Kidney capillary endothelial cell (primary cell): Measurements from ENCODE around the gene PDIK1L.

Experiments
- DNase-seq: peaks from one replicate; pipeline ENCODE4 v3.0.0-alpha.2; 2018; ENCODE audit warnings: low spot score

PDIK1L gene

DNA sequence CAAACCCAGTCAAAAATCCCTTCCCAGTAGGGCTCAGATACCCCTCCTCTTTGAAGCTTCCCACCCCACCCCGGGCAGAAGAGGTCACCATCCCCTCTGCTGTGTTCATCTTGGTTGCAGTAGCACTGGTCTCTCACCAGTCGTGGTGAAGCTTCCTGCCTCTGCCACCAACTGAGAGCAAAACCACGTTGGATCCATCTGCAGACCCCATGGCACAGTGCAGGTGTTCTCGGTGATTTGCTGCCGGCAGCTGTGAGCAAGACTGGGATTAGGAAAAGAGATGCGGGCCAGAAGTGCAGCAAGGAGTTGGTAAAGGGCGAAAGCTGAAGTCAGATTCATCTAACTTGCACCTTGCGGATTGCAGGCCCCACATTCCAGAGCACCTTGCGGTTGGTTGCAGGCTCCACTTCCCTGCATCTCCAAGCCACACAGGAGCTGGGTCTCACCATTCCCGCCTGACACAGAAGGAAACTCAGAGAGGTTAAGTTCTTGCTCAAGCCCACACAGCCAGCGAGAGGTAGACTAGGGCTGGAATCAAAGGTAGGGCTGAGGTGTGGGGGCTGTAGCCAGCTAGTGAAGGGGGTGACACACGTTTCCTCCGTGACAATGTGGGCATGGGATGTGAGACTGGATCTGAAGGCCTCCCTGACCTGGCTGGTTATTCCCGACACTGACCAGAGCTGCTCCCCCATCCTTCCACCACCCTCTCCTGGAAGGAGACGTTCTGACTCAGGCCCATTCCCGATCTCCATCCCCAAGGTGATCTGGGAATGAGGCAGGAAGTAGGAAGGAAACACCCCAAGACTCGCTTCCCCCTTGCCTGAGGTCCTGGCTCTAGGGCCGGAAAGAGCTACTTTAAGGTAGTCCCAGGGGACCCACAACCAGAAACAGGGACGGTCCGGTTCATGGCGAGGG lies 44.0 kb downstream of the PDIK1L start:
- no peak for DNase-seq

GRCh38 chr1:26156285-26157038 lies 44.8 kb downstream of the PDIK1L start:
- peak; percentile 76 for DNase-seq

- DNase-seq: no peak
These were observed 46.8 kb downstream of the PDIK1L start for GRCh38 chr1:26158271-26158907.

GRCh38 chr1:26158908-26159742 lies 47.5 kb downstream of the PDIK1L start, which contains the start of gene FAM110D:
TSS of gene FAM110D (plus strand) at chr1:26159079. CDS start at chr1:26161292, 2,213 bp downstream.
- no peak for DNase-seq

DNA sequence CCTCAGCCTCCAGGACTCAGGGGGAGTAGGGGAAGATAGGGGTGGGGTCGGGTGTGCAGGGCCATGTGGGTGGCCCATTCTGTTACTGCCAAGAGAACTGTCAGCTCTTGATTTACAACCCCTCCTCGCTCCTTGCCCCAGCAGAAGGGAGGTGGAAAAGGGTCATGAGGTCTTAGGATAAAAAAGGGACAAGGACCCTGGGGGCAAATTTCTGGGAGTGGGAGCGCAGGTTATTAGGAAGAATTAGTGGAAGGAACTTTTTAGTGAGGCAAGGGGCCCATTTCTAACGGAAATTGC lies 48.1 kb downstream of the PDIK1L start:
- no peak for DNase-seq

DNA sequence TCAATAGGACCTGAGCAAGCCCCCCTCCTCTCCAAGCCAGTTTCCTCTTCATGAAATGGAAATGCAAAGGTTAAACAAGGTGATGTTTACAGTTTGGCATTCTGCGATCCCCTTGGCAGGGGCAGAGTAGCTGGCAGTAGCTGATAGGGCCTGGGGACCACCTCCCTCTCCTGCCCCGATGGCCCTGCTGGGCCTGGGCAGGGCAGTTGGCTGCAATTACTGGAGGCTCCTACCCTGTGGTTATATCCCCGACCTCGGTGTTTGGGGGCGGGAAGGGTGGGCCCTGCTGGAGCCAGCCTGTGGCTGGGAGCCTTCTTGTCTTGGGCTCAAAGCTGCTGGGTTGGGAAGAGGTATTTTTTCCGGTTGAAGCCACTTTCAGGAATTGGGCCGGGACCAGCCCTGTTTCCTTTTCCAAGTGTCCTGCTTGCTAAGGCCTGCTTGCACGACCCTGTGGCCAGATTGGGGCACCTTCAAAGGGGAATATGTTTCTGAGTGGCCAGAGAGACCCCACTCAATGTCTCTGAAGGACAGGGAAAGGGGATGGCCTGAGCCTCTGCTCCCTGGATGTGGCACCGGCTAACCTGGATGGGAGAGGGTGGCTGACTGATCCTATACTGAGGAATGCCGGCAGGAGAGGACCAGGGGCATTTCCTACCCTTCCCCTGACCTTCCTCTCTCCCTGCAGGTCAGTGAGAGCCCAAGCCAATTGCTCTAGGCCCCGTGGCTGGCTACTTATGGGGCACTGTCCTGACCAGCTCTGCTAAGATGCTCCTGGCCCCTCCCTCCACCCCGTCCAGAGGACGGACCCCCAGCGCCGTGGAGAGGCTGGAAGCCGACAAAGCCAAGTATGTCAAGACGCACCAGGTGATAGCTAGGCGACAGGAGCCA lies 49.1 kb downstream of the PDIK1L start:
- DNase-seq: no peak

- no peak for DNase-seq
These were observed 50.0 kb downstream of the PDIK1L start for GRCh38 chr1:26161415-26162219.

- DNase-seq: no peak
These were observed 50.6 kb downstream of the PDIK1L start for GRCh38 chr1:26162220-26162709.

DNA sequence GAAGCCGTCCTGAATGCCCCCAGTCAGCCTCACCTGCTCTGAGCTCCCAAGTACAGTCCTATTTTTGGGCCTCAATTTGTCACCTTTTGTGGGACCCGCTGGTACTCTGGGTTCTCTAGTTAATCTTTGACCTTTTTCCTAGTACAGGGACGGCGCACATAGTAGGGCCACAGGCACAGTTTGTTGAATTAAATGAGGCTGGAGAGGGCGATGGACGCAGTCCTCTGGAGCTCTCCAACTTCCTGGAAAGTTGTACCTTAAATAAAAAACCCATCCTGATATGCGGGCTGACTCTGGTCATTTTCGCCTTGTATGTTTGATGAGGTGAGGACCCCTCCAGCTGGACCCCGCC lies 52.0 kb downstream of the PDIK1L start:
- DNase-seq: no peak

- DNase-seq: no peak
These were observed 52.6 kb downstream of the PDIK1L start for GRCh38 chr1:26164036-26164860.

DNA sequence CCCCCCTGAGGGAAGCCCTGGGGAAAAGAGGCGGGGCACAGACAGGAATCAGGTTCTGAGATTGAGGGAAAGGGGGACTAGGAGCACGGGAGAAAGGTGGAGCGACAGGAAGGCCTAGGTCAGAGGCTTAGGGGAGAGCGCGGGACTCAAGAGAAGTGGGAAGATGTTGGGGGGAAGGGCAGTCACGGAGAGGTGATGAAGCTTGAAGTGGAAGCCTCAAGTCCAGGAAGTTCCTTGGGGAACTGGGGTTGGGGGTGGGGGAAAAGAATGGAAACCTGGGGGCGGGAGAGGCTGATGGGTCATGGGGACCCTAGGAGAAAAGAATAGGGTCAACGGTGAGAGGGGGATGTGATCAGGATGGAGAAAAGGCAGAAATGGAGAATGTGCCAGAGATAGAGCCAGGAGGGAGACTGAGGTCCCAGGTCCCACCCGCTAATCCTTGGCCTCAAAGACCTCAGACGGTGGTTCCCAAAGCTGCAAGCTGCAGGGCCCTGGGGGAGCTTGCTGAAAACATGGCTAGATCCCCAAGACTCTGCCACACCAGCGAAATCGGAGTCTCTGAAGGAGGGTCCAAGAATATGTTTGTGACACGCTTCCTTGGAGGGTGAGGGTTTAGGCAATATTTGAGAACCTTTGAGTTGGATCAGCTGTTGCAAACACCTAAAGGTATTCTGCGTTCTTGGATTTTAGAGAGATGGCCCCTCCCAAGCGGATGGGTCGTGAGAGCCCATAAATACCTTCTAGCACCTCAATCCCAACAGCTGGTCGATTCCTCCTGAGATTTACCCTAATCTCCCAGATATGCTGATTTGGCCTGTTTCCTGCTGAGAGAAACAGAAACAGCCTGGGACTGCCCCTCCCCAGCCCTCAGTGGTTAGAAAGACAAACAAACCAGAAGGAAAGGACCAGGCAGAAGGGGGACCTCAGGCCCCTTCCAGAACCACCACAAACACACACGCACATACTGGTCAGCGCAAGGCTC lies 53.5 kb downstream of the PDIK1L start:
- DNase-seq: no peak

DNA sequence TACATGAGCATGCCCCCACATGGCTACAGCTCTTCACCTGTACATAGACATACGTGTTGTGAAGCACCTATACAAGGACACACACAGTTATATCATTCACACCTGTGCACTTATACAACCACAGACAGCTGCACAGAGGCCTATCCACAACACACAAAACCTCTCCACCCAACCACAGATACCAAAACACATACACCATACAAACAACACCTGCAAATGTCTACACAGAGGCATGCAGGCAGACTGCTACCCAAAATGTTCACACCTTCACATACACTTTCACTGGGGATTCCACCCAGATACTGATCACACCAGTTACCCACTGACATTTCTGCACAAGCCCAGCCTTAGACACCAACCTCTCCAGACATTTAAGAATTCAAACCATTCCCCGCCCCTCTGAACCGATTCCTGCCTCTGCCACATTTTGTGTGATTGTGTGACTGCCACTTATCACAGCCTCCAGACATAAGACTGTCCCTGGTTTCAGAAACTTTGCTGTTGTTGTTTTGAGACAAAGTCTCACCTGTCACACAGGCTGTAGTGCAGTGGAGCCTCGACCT lies 55.2 kb downstream of the PDIK1L start:
- no peak for DNase-seq

- no peak for DNase-seq
These were observed 57.0 kb downstream of the PDIK1L start, which contains the start of gene C1orf232 for GRCh38 chr1:26168410-26169197. TSS of gene C1orf232 (minus strand) at chr1:26168963. CDS start at chr1:26168499, 464 bp downstream.

- no peak for DNase-seq
These were observed 57.6 kb downstream of the PDIK1L start for GRCh38 chr1:26169198-26169554.

- DNase-seq: peak; percentile 91
These were observed 58.2 kb downstream of the PDIK1L start, which contains the start of gene ZNF593 for GRCh38 chr1:26169669-26170471. TSS of gene ZNF593 (plus strand) at chr1:26169908. CDS start at chr1:26169984, 76 bp downstream.

GRCh38 chr1:26170472-26170821 lies 58.8 kb downstream of the PDIK1L start:
- DNase-seq: no peak
